HEK293T (cell line): Measurements from ENCODE around the gene C1orf216.

ENCODE experiments used
- ARNT ChIP-seq: fragments of 450-650 bp; IDR thresholded peaks from 2 replicates; pipeline ENCODE4 v1.6.1; 2017; ENCODE audit warnings: mild to moderate bottlenecking
- BHLHE40 ChIP-seq: fragments of 450-650 bp; IDR thresholded peaks from 2 replicates; pipeline ENCODE4 v1.6.1; 2016; ENCODE audit warnings: mild to moderate bottlenecking, moderate library complexity, borderline replicate concordance
- ELF4 ChIP-seq: fragments of 450-650 bp; IDR thresholded peaks from 2 replicates; pipeline ENCODE4 v1.6.1; 2017; ENCODE audit warnings: antibody characterized with exemption
- FOXA1 ChIP-seq: fragments of 450-650 bp; IDR thresholded peaks from 2 replicates; pipeline ENCODE4 v1.6.1; 2016; ENCODE audit warnings: mild to moderate bottlenecking
- FOXK2 ChIP-seq: fragments of 450-650 bp; IDR thresholded peaks from 2 replicates; pipeline ENCODE4 v1.6.1; 2016; ENCODE audit warnings: mild to moderate bottlenecking
- FOXM1 ChIP-seq: fragments of 450-650 bp; IDR thresholded peaks from 2 replicates; pipeline ENCODE4 v1.6.1; 2017; ENCODE audit warnings: mild to moderate bottlenecking, borderline replicate concordance
- L3MBTL2 ChIP-seq: fragments of 450-650 bp; conservative IDR thresholded peaks from 2 replicates; pipeline ENCODE4 v1.6.1; 2016; ENCODE audit warnings: mild to moderate bottlenecking
- NFRKB ChIP-seq: fragments of 450-650 bp; IDR thresholded peaks from 2 replicates; pipeline ENCODE4 v1.6.1; 2016; ENCODE audit warnings: mild to moderate bottlenecking, moderate library complexity
- SP1 ChIP-seq: fragments of 450-650 bp; IDR thresholded peaks from 2 replicates; pipeline ENCODE4 v1.6.1; 2017

GRCh38 chr1:35707601-35708440 is 10.9 kb downstream of the C1orf216 start:
- TF ChIP-seq FOXM1 (no peak), NFRKB (no peak), BHLHE40 (no peak), SP1 (no peak), ELF4 (no peak), ARNT (no peak), FOXK2 (no peak), FOXA1 (no peak), L3MBTL2 (no peak)
